HCT116 (cell line): Measurements from ENCODE around the gene TMSB4X. TPM values are rescaled to one million over a fixed set of nuclear protein-coding genes. Genes with fewer than 3 reads are reported as not detected.

Experiments
- ATAC-seq: fragments of 200-7000 bp; cut with Tn5 transposase; 2 replicates; pipeline ENCODE4 v1.9.1; 2020; ENCODE audit warnings: mild to moderate bottlenecking, moderate library complexity
- BruUV-seq: library from RNA; stranded (reverse); fragments of 400-500 nt; replicated peaks from 2 replicates; lab custom pipeline; 2021; lab: Mats Ljungman, UMichigan
- CTCF ChIA-PET: fragments of 300-600 bp; sonication (Branson Sonifier 250); formaldehyde crosslinking; loops from one replicate; lab custom pipeline; 2021; ENCODE audit warnings: antibody characterized with exemption; lab: Charles Lee
- POLR2A ChIA-PET: fragments of 300-600, 350-600 bp; sonication (Branson Sonifier 250); formaldehyde crosslinking; loops from one replicate; lab custom pipeline; 2021; ENCODE audit warnings: antibody characterized with exemption; lab: Charles Lee
- RAD21 ChIA-PET, 2 experiments: fragments of 300-600 bp; sonication (Branson Sonifier 250); formaldehyde crosslinking; loops; one replicate each; lab custom pipeline; 2023; ENCODE audit warnings: low total read pairs in 2 of 2; ENCODE audit not compliant: uncharacterized antibody in 2 of 2, unreplicated experiment in 2 of 2, low non-redundant PET in 1 of 2; lab: Charles Lee
- DNase-seq: peaks from one replicate; pipeline ENCODE4 v3.0.0-alpha.2; 2010; ENCODE audit warnings: low read depth, low spot score
- H2AFZ ChIP-seq: fragments of 200-600 bp; shearing (Covaris generic), sonication (generic); 2 replicates; pipeline ENCODE4 v1.6.1; 2017; ENCODE audit warnings: low read depth, mixed run types, mixed read lengths, antibody characterized with exemption, low read length; ENCODE audit not compliant: poor library complexity, severe bottlenecking
- H3K27ac ChIP-seq: 2 replicates; pipeline ENCODE4 v1.5.1; 2012; ENCODE audit warnings: low read depth, low read length
- H3K27me3 ChIP-seq: fragments of 200-600 bp; sonication (generic); 2 replicates; pipeline ENCODE4 v1.6.1; 2016; ENCODE audit warnings: mixed run types, low read length, mixed read lengths; ENCODE audit not compliant: insufficient read depth
- H3K36me3 ChIP-seq, 2 experiments: fragments of 200-500 bp in 1 of 2; fragments of 200-600 bp in 1 of 2; sonication (Bioruptor generic) in 1 of 2; sonication (generic) in 1 of 2; 2 replicates each; pipeline versions ENCODE4 v1.5.1 to v1.6.1; 2014 to 2016; ENCODE audit warnings: low read length in 2 of 2, inconsistent platforms in 1 of 2, mixed read lengths in 1 of 2, mixed run types in 1 of 2; ENCODE audit not compliant: insufficient read depth in 2 of 2, control insufficient read depth in 1 of 2
- H3K4me1 ChIP-seq, 2 experiments: fragments of 200-600 bp in 1 of 2; sonication (generic) in 1 of 2; 2 replicates each; pipeline versions ENCODE4 v1.5.1 to v1.6.1; 2012 to 2017; ENCODE audit warnings: low read length in 2 of 2, inconsistent platforms in 1 of 2, mild to moderate bottlenecking in 1 of 2, mixed read lengths in 1 of 2, mixed run types in 1 of 2, moderate library complexity in 1 of 2; ENCODE audit not compliant: insufficient read depth in 2 of 2, control insufficient read depth in 1 of 2
- H3K4me2 ChIP-seq: fragments of 200-600 bp; sonication (generic); 2 replicates; pipeline ENCODE4 v1.6.1; 2017; ENCODE audit warnings: mixed run types, low read length, mixed read lengths
- H3K4me3 ChIP-seq, 2 experiments: fragments of 200-600 bp in 1 of 2; sonication (generic) in 1 of 2; replicated peaks in 1 of 2; 2 replicates each; pipeline ENCODE4 v1.5.1; 2011 to 2016; ENCODE audit warnings: low read length in 2 of 2, control low read depth in 1 of 2, low read depth in 1 of 2, mild to moderate bottlenecking in 1 of 2, mixed read lengths in 1 of 2, mixed run types in 1 of 2
- H3K79me2 ChIP-seq: fragments of 200-600 bp; sonication (generic); 2 replicates; pipeline ENCODE4 v1.6.1; 2017; ENCODE audit warnings: mild to moderate bottlenecking, mixed run types, low read length, moderate library complexity, mixed read lengths; ENCODE audit not compliant: insufficient read depth
- H3K9ac ChIP-seq: fragments of 200-600 bp; sonication (generic); 2 replicates; pipeline ENCODE4 v1.6.1; 2016; ENCODE audit warnings: low read length, mixed read lengths
- H3K9me2 ChIP-seq: fragments of 200-600 bp; sonication (generic), shearing (Covaris generic); 2 replicates; pipeline ENCODE4 v1.6.1; 2017; ENCODE audit warnings: mixed run types, mild to moderate bottlenecking, moderate library complexity; ENCODE audit not compliant: insufficient read depth
- H3K9me3 ChIP-seq, 2 experiments: fragments of 200-500 bp in 1 of 2; fragments of 200-600 bp in 1 of 2; sonication (Bioruptor generic) in 1 of 2; sonication (generic) in 1 of 2; 2 replicates each; pipeline ENCODE4 v1.6.1; 2014 to 2017; ENCODE audit warnings: low read length in 2 of 2, mixed read lengths in 2 of 2, inconsistent platforms in 1 of 2, low read depth in 1 of 2, mild to moderate bottlenecking in 1 of 2, mixed run types in 1 of 2, moderate library complexity in 1 of 2; ENCODE audit not compliant: control insufficient read depth in 1 of 2, insufficient read depth in 1 of 2
- H4K20me1 ChIP-seq: fragments of 200-600 bp; sonication (generic), shearing (Covaris generic); 2 replicates; pipeline ENCODE4 v1.6.1; 2017; ENCODE audit warnings: mixed run types, mild to moderate bottlenecking, moderate library complexity; ENCODE audit not compliant: insufficient read depth
- CBX3 ChIP-seq: IDR thresholded peaks from 2 replicates; pipeline ENCODE4 v1.6.1; 2012; ENCODE audit warnings: low read depth
- EGR1 ChIP-seq: IDR thresholded peaks from 2 replicates; pipeline ENCODE4 v1.6.1; 2012; ENCODE audit warnings: low read depth
- ELF1 ChIP-seq: IDR thresholded peaks from 2 replicates; pipeline ENCODE4 v1.6.1; 2012; ENCODE audit warnings: low read depth, borderline replicate concordance
- FOSL1 ChIP-seq: IDR thresholded peaks from 2 replicates; pipeline ENCODE4 v1.6.1; 2012; ENCODE audit warnings: low read depth
- JUND ChIP-seq: IDR thresholded peaks from 2 replicates; pipeline ENCODE4 v1.6.1; 2012
- POLR2A ChIP-seq: IDR thresholded peaks from 2 replicates; pipeline ENCODE4 v1.7.0; 2011; ENCODE audit warnings: borderline replicate concordance; ENCODE audit not compliant: insufficient read depth, insufficient read length; ENCODE audit errors: extremely low read depth
- POLR2AphosphoS5 ChIP-seq: IDR thresholded peaks from 2 replicates; pipeline ENCODE4 v1.6.1; 2011; ENCODE audit warnings: mild to moderate bottlenecking, low read depth, low read length, moderate library complexity
- RAD21 ChIP-seq: IDR thresholded peaks from 2 replicates; pipeline ENCODE4 v1.6.1; 2012; ENCODE audit warnings: low read depth, mild to moderate bottlenecking
- SIN3A ChIP-seq: IDR thresholded peaks from 2 replicates; pipeline ENCODE4 v1.6.1; 2012; ENCODE audit warnings: low read depth
- SP1 ChIP-seq: IDR thresholded peaks from 2 replicates; pipeline ENCODE4 v1.6.1; 2012; ENCODE audit warnings: low read depth
- SRF ChIP-seq: IDR thresholded peaks from 2 replicates; pipeline ENCODE4 v1.6.1; 2012; ENCODE audit warnings: low read depth
- YY1 ChIP-seq: IDR thresholded peaks from 2 replicates; pipeline ENCODE4 v1.6.1; 2011; ENCODE audit warnings: low read length, low read depth, moderate library complexity, mild to moderate bottlenecking; ENCODE audit not compliant: insufficient replicate concordance; ENCODE audit errors: extremely low read depth
- ZFX ChIP-seq: fragments of 450-650 bp; IDR thresholded peaks from 2 replicates; pipeline ENCODE4 v1.6.1; 2017
- ZNF274 ChIP-seq: fragments of 200-500 bp; sonication (Bioruptor generic); IDR thresholded peaks from 2 replicates; pipeline ENCODE4 v1.6.1; 2014; ENCODE audit warnings: mild to moderate bottlenecking, low read depth, low read length, inconsistent platforms
- intact Hi-C: fragments of 100-400 bp; cut with micrococcal nuclease; formaldehyde crosslinking; loops from 2 replicates; pipeline ENCODE4 v1.10.0; 2022
- total RNA-seq: library from RNA; stranded (reverse); gene quantifications from one replicate; pipeline ENCODE4 v1.2.1, GENCODE V29; 2021; ENCODE audit not compliant: unreplicated experiment
- TF ChIP-seq, protein P1 (sequence below): IDR thresholded peaks from 2 replicates; pipeline ENCODE4 v1.6.1; 2012; ENCODE audit warnings: low read depth
- TF ChIP-seq, protein P2 (sequence below): IDR thresholded peaks from 2 replicates; pipeline ENCODE4 v1.6.1; 2012

Gene TMSB4X
- total RNA-seq, 1 experiment from 2014 or later = 407 TPM

DNA sequence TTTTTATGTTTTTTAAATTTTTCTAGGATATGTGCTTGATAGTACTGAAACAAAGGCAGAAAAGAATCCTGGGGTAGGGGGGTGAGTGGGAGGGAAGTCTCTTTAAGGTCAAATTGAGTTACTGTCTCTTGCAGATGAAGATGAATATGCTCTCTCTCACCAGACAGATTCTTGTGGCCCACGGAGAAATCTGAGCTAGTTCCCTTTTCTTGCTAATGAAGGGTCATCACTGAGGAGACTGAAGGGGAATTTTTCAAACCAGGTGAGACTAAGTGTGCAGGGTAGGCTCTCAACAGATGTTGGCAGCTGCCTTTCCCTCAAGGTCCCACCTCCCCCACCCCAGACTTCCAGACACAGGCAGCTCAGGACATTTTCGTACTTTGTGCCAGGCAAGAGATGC, 48.0 kb downstream of the TMSB4X start:
- Histone ChIP-seq H3K27ac (no peak overlapping the region), H3K4me2 (no peak overlapping the region), H3K9me3 (no peaks in the 10 kb centered on the region), H4K20me1 (no peaks in the 10 kb centered on the region), H3K79me2 (no peaks in the 10 kb centered on the region), H3K4me1 (no peaks in the 10 kb centered on the region), H3K36me3 (no peaks in the 10 kb centered on the region), H3K27me3 (no peaks in the 10 kb centered on the region), H3K9ac (no peak overlapping the region), H2AFZ (no peak overlapping the region), H3K4me3 (no peak overlapping the region), H3K9me2 (no peaks in the 10 kb centered on the region)
- TF ChIP-seq ELF1 (no peak), CBX3 (no peak)
- BruUV-seq = no TSS peak
- ATAC-seq (no peak), DNase-seq (no peak)
- POLR2A ChIA-PET = interaction anchor here (1.2 kb wide), 1 partner anchor 17 kb away, joined by 3 read pairs; no protein-coding TSS in a partner anchor
- CTCF ChIA-PET = no interaction called here
- RAD21 ChIA-PET = no interaction called here
- intact Hi-C loops = no loop called here

DNA sequence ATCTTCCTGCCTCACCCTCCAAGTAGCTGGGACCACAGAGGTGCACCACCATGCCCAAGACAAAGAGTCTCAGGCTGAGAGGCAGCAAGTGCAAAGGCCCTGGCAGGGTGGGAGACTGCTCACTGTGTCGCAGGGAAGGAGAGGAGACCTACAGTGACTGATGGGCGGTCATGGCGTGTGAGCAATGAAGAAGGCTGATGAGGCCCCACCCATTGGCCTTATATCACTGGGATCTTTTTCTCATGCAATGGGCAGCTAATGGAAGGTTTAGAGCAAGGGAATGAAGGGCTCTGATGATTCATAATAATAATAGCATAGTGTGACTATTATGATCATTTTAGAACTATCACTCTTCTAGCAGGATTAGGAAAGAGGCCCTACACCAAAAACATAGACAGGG, 48.7 kb downstream of the TMSB4X start:
- Histone ChIP-seq H3K27ac (no peak overlapping the region), H3K27me3 (no peaks in the 10 kb centered on the region), H3K4me1 (peaks cover 2 to 3% of the 10 kb centered on the region in 2 experiments), H4K20me1 (no peaks in the 10 kb centered on the region), H3K79me2 (no peaks in the 10 kb centered on the region), H3K9me3 (no peaks in the 10 kb centered on the region), H3K36me3 (no peaks in the 10 kb centered on the region), H3K4me3 (no peak overlapping the region), H2AFZ (no peak overlapping the region), H3K9me2 (no peaks in the 10 kb centered on the region), H3K9ac (no peak overlapping the region), H3K4me2 (no peak overlapping the region)
- no peak for TF ChIP-seq RAD21
- TF ChIP-seq ZNF274 = no peak
- TF ChIP-seq, protein P1, sequence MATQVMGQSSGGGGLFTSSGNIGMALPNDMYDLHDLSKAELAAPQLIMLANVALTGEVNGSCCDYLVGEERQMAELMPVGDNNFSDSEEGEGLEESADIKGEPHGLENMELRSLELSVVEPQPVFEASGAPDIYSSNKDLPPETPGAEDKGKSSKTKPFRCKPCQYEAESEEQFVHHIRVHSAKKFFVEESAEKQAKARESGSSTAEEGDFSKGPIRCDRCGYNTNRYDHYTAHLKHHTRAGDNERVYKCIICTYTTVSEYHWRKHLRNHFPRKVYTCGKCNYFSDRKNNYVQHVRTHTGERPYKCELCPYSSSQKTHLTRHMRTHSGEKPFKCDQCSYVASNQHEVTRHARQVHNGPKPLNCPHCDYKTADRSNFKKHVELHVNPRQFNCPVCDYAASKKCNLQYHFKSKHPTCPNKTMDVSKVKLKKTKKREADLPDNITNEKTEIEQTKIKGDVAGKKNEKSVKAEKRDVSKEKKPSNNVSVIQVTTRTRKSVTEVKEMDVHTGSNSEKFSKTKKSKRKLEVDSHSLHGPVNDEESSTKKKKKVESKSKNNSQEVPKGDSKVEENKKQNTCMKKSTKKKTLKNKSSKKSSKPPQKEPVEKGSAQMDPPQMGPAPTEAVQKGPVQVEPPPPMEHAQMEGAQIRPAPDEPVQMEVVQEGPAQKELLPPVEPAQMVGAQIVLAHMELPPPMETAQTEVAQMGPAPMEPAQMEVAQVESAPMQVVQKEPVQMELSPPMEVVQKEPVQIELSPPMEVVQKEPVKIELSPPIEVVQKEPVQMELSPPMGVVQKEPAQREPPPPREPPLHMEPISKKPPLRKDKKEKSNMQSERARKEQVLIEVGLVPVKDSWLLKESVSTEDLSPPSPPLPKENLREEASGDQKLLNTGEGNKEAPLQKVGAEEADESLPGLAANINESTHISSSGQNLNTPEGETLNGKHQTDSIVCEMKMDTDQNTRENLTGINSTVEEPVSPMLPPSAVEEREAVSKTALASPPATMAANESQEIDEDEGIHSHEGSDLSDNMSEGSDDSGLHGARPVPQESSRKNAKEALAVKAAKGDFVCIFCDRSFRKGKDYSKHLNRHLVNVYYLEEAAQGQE = no peak
- TF ChIP-seq SIN3A = no peak
- no peak for TF ChIP-seq YY1
- no peak for TF ChIP-seq ELF1
- no peak for TF ChIP-seq SP1
- no peak for TF ChIP-seq CBX3
- TF ChIP-seq SRF = no peak
- TF ChIP-seq POLR2A = no peak
- TF ChIP-seq EGR1 = no peak
- no peak for TF ChIP-seq ZFX
- no peak for TF ChIP-seq FOSL1
- TF ChIP-seq POLR2AphosphoS5 = no peak
- TF ChIP-seq, protein P2, sequence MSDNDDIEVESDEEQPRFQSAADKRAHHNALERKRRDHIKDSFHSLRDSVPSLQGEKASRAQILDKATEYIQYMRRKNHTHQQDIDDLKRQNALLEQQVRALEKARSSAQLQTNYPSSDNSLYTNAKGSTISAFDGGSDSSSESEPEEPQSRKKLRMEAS = no peak
- TF ChIP-seq JUND = no peak
- ChIA-PET RAD21 (no interaction called here), CTCF (no interaction called here), POLR2A (interaction anchor here (1.2 kb wide), 1 partner anchor 17 kb away, joined by 3 read pairs; no protein-coding TSS in a partner anchor)
- no peak for ATAC-seq
- no TSS peak for BruUV-seq
- intact Hi-C loops = no loop called here
- DNase-seq = no peak
